K562 (cell line): Measurements from ENCODE around the gene CELF6. TPM values are rescaled to one million over a fixed set of nuclear protein-coding genes. Genes with fewer than 3 reads are reported as not detected.

Experiments
- ATAC-seq: fragments of 200-7000 bp; cut with Tn5 transposase; 3 replicates; pipeline ENCODE4 v1.9.1; 2020; ENCODE audit warnings: moderate library complexity
- BruUV-seq: library from RNA; stranded (reverse); fragments of 400-500 nt; replicated peaks from 2 replicates; lab custom pipeline; 2021; lab: Mats Ljungman, UMichigan
- CTCF ChIA-PET: fragments of 300-600 bp; formaldehyde crosslinking; extraction: SDS; loops from one replicate; lab custom pipeline; 2021; ENCODE audit warnings: low intra/inter-chr PET ratio; lab: Yijun Ruan, JAX
- POLR2A ChIA-PET: fragments of 300-600, 350-650 bp; sonication (Branson Sonifier 250); formaldehyde crosslinking; extraction: SDS; loops from one replicate; lab custom pipeline; 2021; ENCODE audit warnings: antibody characterized with exemption, inconsistent platforms; lab: Yijun Ruan, JAX
- DNase-seq, 4 experiments: peaks; one replicate each; pipeline versions ENCODE4 v3.0.0 to v3.0.0-alpha.2; 2011 to 2018; ENCODE audit warnings: low spot score in 3 of 4, mixed read lengths in 3 of 4; ENCODE audit errors: extremely low read depth in 1 of 4
- FAIRE-seq: peaks from 2 replicates; lab custom pipeline; 2011; peaks lifted over from hg19 to GRCh38; lab: Jason Lieb, UNC
- H2AFZ ChIP-seq: 2 replicates; pipeline ENCODE4 v1.6.0; 2011; ENCODE audit warnings: low read depth, low read length, control low read depth, inconsistent platforms
- H3K27ac ChIP-seq: fragments of 200-600 bp; 3 replicates; pipeline ENCODE4 v1.8.0; 2011; ENCODE audit warnings: low read depth, mild to moderate bottlenecking, control low read depth, inconsistent platforms, low read length, moderate library complexity, mixed read lengths; ENCODE audit errors: extremely low read depth
- H3K27me3 ChIP-seq, 2 experiments: fragments of 300-600 bp in 1 of 2; 2 replicates in 1 of 2; 3 replicates in 1 of 2; pipeline versions ENCODE4 v1.6.0 to v1.8.0; 2011; ENCODE audit warnings: inconsistent platforms in 2 of 2, low read length in 2 of 2, mild to moderate bottlenecking in 1 of 2, mixed read lengths in 1 of 2, moderate library complexity in 1 of 2; ENCODE audit not compliant: control insufficient read depth in 2 of 2, insufficient read depth in 2 of 2
- H3K36me3 ChIP-seq: fragments of 300-600 bp; 3 replicates; pipeline ENCODE4 v1.8.0; 2011; ENCODE audit warnings: mild to moderate bottlenecking, low read length, inconsistent platforms; ENCODE audit not compliant: control insufficient read depth, insufficient read depth
- H3K4me1 ChIP-seq, 2 experiments: fragments of 200-600 bp in 1 of 2; replicated peaks in 1 of 2; 2 replicates in 1 of 2; 3 replicates in 1 of 2; pipeline versions ENCODE4 v1.5.1 to v1.8.0; 2011; ENCODE audit warnings: inconsistent platforms in 2 of 2, low read length in 2 of 2, mild to moderate bottlenecking in 1 of 2, mixed read lengths in 1 of 2, moderate library complexity in 1 of 2; ENCODE audit not compliant: control insufficient read depth in 2 of 2, insufficient read depth in 2 of 2
- H3K4me2 ChIP-seq: 2 replicates; pipeline ENCODE4 v1.6.1; 2011; ENCODE audit warnings: low read length, control low read depth, inconsistent platforms, mixed read lengths; ENCODE audit not compliant: insufficient read depth
- H3K4me3 ChIP-seq: fragments of 200-600 bp; sonication (generic), shearing (Covaris generic); 2 replicates; pipeline ENCODE4 v1.5.1; 2016; ENCODE audit warnings: control low read depth, inconsistent platforms
- H3K79me2 ChIP-seq: fragments of 200-600 bp; 3 replicates; pipeline ENCODE4 v1.8.0; 2011; ENCODE audit warnings: low read length, inconsistent platforms; ENCODE audit not compliant: control insufficient read depth, insufficient read depth
- H3K9ac ChIP-seq, 2 experiments: 2 replicates each; pipeline versions ENCODE4 v1.6.0 to v1.6.1; 2011; ENCODE audit warnings: low read depth in 2 of 2, low read length in 2 of 2, control low read depth in 1 of 2, inconsistent platforms in 1 of 2, mild to moderate bottlenecking in 1 of 2, mixed read lengths in 1 of 2; ENCODE audit not compliant: insufficient read depth in 1 of 2
- H3K9me1 ChIP-seq: one replicate; pipeline ENCODE4 v1.6.0; 2011; ENCODE audit warnings: inconsistent platforms, mild to moderate bottlenecking, low read length, moderate library complexity; ENCODE audit not compliant: control insufficient read depth, insufficient read depth
- H3K9me3 ChIP-seq: replicated peaks from 2 replicates; pipeline ENCODE4 v1.5.1; 2011; ENCODE audit warnings: low read depth, low read length, inconsistent platforms; ENCODE audit not compliant: control insufficient read depth, insufficient read depth
- H4K20me1 ChIP-seq: replicated peaks from 2 replicates; pipeline ENCODE4 v1.6.1; 2011; ENCODE audit warnings: low read length, inconsistent platforms, mixed read lengths; ENCODE audit not compliant: control insufficient read depth, insufficient read depth
- ELK1 ChIP-seq: sonication (generic); formaldehyde crosslinking; IDR thresholded peaks from 2 replicates; pipeline ENCODE4 v1.8.1; 2022; ENCODE audit warnings: missing genetic modification reagents
- ESRRA ChIP-seq: fragments of 450-650 bp; IDR thresholded peaks from 2 replicates; pipeline ENCODE4 v1.6.1; 2014; ENCODE audit warnings: low read depth, mild to moderate bottlenecking, moderate library complexity, borderline replicate concordance
- ETV6 ChIP-seq, 3 experiments: fragments of 150-350 bp in 1 of 3; sonication (generic) in 1 of 3; formaldehyde crosslinking in 1 of 3; IDR thresholded peaks; 2 replicates each; pipeline versions ENCODE4 v1.6.1 to v1.8.0; 2014 to 2022; ENCODE audit warnings: borderline replicate concordance in 2 of 3, low read depth in 2 of 3, antibody characterized with exemption in 1 of 3, low read length in 1 of 3, mild to moderate bottlenecking in 1 of 3, missing genetic modification reagents in 1 of 3
- MAFK ChIP-seq: IDR thresholded peaks from 2 replicates; pipeline ENCODE4 v1.6.1; 2011; ENCODE audit warnings: low read length, improper control_type of control experiment
- PHB ChIP-seq: fragments of 250-450 bp; sonication (Bioruptor Pico); IDR thresholded peaks from 2 replicates; pipeline ENCODE4 v1.5.0; 2021
- POLR2A ChIP-seq: fragments of 450-650 bp; conservative IDR thresholded peaks from 2 replicates; pipeline ENCODE4 v1.6.1; 2016
- SMAD1 ChIP-seq: fragments of 150-350 bp; IDR thresholded peaks from 2 replicates; pipeline ENCODE4 v1.6.1; 2014; ENCODE audit warnings: low read length, low read depth; ENCODE audit not compliant: partially characterized antibody
- SMC3 ChIP-seq: conservative IDR thresholded peaks from 2 replicates; pipeline ENCODE4 v1.6.1; 2011; ENCODE audit warnings: low read depth, low read length, improper control_type of control experiment; ENCODE audit not compliant: insufficient read depth
- UBTF ChIP-seq, 2 experiments: IDR thresholded peaks; 2 replicates each; pipeline ENCODE4 v1.6.1; 2012; ENCODE audit warnings: improper control_type of control experiment in 2 of 2, low read depth in 2 of 2, low read length in 2 of 2, borderline replicate concordance in 1 of 2
- ZNF12 ChIP-seq: sonication (generic); formaldehyde crosslinking; IDR thresholded peaks from 2 replicates; pipeline ENCODE4 v1.4.0; 2020; ENCODE audit warnings: mild to moderate bottlenecking, missing genetic modification reagents
- ZNF282 ChIP-seq: sonication (generic); formaldehyde crosslinking; IDR thresholded peaks from 2 replicates; pipeline ENCODE4 v1.8.1; 2023; ENCODE audit warnings: missing genetic modification reagents
- ZNF395 ChIP-seq: fragments of 200-800 bp; sonication (Bioruptor generic); IDR thresholded peaks from 2 replicates; pipeline ENCODE4 v1.6.1; 2017; ENCODE audit warnings: missing genetic modification characterization, missing compliant biosample characterization
- ZNF431 ChIP-seq: sonication (generic); formaldehyde crosslinking; IDR thresholded peaks from 2 replicates; pipeline ENCODE4 v1.8.0; 2022; ENCODE audit warnings: mild to moderate bottlenecking, missing genetic modification reagents
- ZNF583 ChIP-seq: fragments of 250-450 bp; sonication (Bioruptor Pico); IDR thresholded peaks from 2 replicates; pipeline ENCODE4 v1.4.0; 2020
- WGBS: fragments of 100-300 bp; shearing (Covaris generic); methylation state at CpG from one replicate; pipeline ENCODE4 v1.1.6; 2016; ENCODE audit warnings: low coverage, mixed read lengths; ENCODE audit not compliant: insufficient coverage; ENCODE audit errors: missing lambda C conversion rate; 5-methylcytosine and 5-hydroxymethylcytosine counted together
- in situ Hi-C: fragments of 300-500 bp; cut with MboI; formaldehyde crosslinking; loops from 4 replicates; pipeline ENCODE4 v1.15.0; 2018; ENCODE audit warnings: inconsistent platforms, mixed read lengths
- intact Hi-C: fragments of 100-400 bp; cut with micrococcal nuclease; formaldehyde crosslinking; loops from 2 replicates; pipeline ENCODE4 v1.14.2; 2022
- polyA plus RNA-seq, 8 experiments: library from polyadenylated mRNA; depleted of rRNA in 4 of 8; stranded (reverse) in 5 of 8; unstranded in 3 of 8; fragments of >200 nt; fragmentation: Nextera tagmentation in 2 of 8; fragmentation: Illumina TruSeq in 1 of 8; extraction: Ambion mirVana in 2 of 8; extraction: Trizol in 1 of 8; gene quantifications; 2 replicates each; pipeline versions ENCODE4 v1.2.1 to v1.2.3, GENCODE V29; 2011 to 2014; ENCODE audit warnings: inconsistent platforms in 1 of 8, missing spikeins in 1 of 8
- total RNA-seq, 7 experiments: library from RNA; depleted of rRNA in 6 of 7; stranded (reverse); fragments of >200 nt in 6 of 7; fragmentation: Illumina TruSeq in 2 of 7; extraction: Trizol in 2 of 7; gene quantifications; 2 replicates each; pipeline versions ENCODE4 v1.2.1 to v1.2.3, GENCODE V29; 2011 to 2021; ENCODE audit warnings: low replicate concordance in 1 of 7

Gene CELF6
- total and polyA plus RNA-seq, 9 of the 15 experiments (the other 6 are each of a cell fraction or from before 2014, with no cell fraction given): 0.01 to 0.11 TPM; not detected in 7

- TF ChIP-seq ZNF395 (peak; percentile 79), ELK1 (CRISPR knock-in tag) (no peak), ZNF583 (CRISPR knock-in tag) (no peak), SMC3 (no peak)
These were observed 82.7 kb downstream of the CELF6 start (continued) for GRCh38 chr15:72237029-72237852.

GRCh38 chr15:72236381-72237003 is 83.5 kb downstream of the CELF6 start:
- POLR2A ChIA-PET: interaction anchor here (2.0 kb wide), 1 partner anchor 9 kb away, joined by 13 read pairs; no protein-coding TSS in a partner anchor
- CTCF ChIA-PET: no interaction called here

More at GRCh38 chr15:72236381-72237003, 83.5 kb downstream of the CELF6 start:
- ATAC-seq (peak; percentile 2; the same call in 1 of the 3 replicates), FAIRE-seq (peak; percentile 37), DNase-seq (peak in 1 of 4 experiments; percentile 30)
- H3K36me3 ChIP-seq: peaks cover 18% of the 10 kb centered on the region; the same call in 2 of the 3 replicates
- H2AFZ ChIP-seq: peak overlapping the region; percentile 79
- no peak for TF ChIP-seq PHB (CRISPR knock-in tag)
- TF ChIP-seq SMAD1: no peak
- TF ChIP-seq ESRRA: peak; percentile 76
- TF ChIP-seq ETV6 (IDR thresholded peaks at IDR 0.05; ENCODE audit: borderline replicate concordance in 1 of 2, low read depth in 2 of 2, low read length in 1 of 2): no peak
- no peak for TF ChIP-seq ETV6 (CRISPR knock-in tag; IDR thresholded peaks at IDR 0.05; ENCODE audit: borderline replicate concordance)
- TF ChIP-seq ZNF282: no peak
- TF ChIP-seq ZNF12 (CRISPR knock-in tag): no peak
- no peak for TF ChIP-seq ZNF431 (CRISPR knock-in tag)
- TF ChIP-seq POLR2A: no peak
- no peak for TF ChIP-seq MAFK
- TF ChIP-seq UBTF (IDR thresholded peaks at IDR 0.05; ENCODE audit: borderline replicate concordance in 1 of 2, low read depth in 2 of 2, low read length in 2 of 2): 0 out of 4 replicates have a peak, but pooled peaks of 1 of the 2 experiments have one; percentile 22
- H3K79me2 ChIP-seq: peaks cover 13% of the 10 kb centered on the region
- H3K9me3 ChIP-seq: no peaks in the 10 kb centered on the region
- H3K4me1 ChIP-seq: peaks cover 30 to 39% of the 10 kb centered on the region in 2 experiments
- H3K9ac ChIP-seq: peak overlapping the region; percentile 83 to 91; a peak in 3 of 4 replicates
- H3K4me2 ChIP-seq: peak overlapping the region; percentile 96
- no peaks in the 10 kb centered on the region for H4K20me1 ChIP-seq
- peak overlapping the region; percentile 54 for H3K4me3 ChIP-seq
- in situ Hi-C loops: no loop called here
- intact Hi-C loops: loop anchor here (2.0 to 10.0 kb wide), 2 partner anchors 36 to 238 kb away; partner anchors contain the start of genes ARIH1 and PARP6
- 0% methylated on average over 2 of the region's 2 CpGs for WGBS
- peak overlapping the region; percentile 97 for H3K27ac ChIP-seq
- H3K27me3 ChIP-seq: no peaks in the 10 kb centered on the region
- H3K9me1 ChIP-seq: no peaks in the 10 kb centered on the region
- BruUV-seq: no TSS peak
